Endothelial cell of umbilical vein (primary cell): ENCODE data around the gene EYS. TPM values are rescaled to one million over a fixed set of nuclear protein-coding genes. Genes with fewer than 3 reads are reported as not detected.

ENCODE experiments used
- BruUV-seq: library from RNA; stranded (reverse); fragments of 400-500 nt; replicated peaks from 2 replicates; lab custom pipeline; 2021; lab: Mats Ljungman, UMichigan
- CTCF ChIA-PET: fragments of 300-600, 350-600 bp; sonication (Branson Sonifier 250); formaldehyde crosslinking; loops from one replicate; lab custom pipeline; 2021; ENCODE audit warnings: antibody characterized with exemption, inconsistent platforms; lab: Charles Lee
- POLR2A ChIA-PET: fragments of 300-600, 350-600 bp; sonication (Branson Sonifier 250); formaldehyde crosslinking; loops from one replicate; lab custom pipeline; 2021; ENCODE audit warnings: antibody characterized with exemption, inconsistent platforms; lab: Charles Lee
- DNase-seq: peaks from one replicate; pipeline ENCODE4 v3.0.0-alpha.2; 2011; ENCODE audit warnings: low read depth, low spot score
- FAIRE-seq: peaks from 2 replicates; lab custom pipeline; 2011; peaks lifted over from hg19 to GRCh38; lab: Jason Lieb, UNC
- H2AFZ ChIP-seq: 2 replicates; pipeline ENCODE4 v1.6.0; 2012; ENCODE audit warnings: low read depth, low read length, control low read depth, inconsistent platforms
- H3K27ac ChIP-seq: 2 replicates; pipeline ENCODE4 v1.5.1; 2011; ENCODE audit warnings: low read depth, mild to moderate bottlenecking, control low read depth, low read length, moderate library complexity; ENCODE audit not compliant: insufficient read depth
- H3K27me3 ChIP-seq, 2 experiments: 2 replicates each; pipeline versions ENCODE4 v1.6.0 to v1.6.1; 2011; ENCODE audit warnings: low read length in 2 of 2, mixed read lengths in 1 of 2; ENCODE audit not compliant: control insufficient read depth in 2 of 2, insufficient read depth in 2 of 2
- H3K36me3 ChIP-seq, 2 experiments: 2 replicates in 1 of 2; 3 replicates in 1 of 2; pipeline ENCODE4 v1.5.1; 2011; ENCODE audit warnings: low read length in 2 of 2, mild to moderate bottlenecking in 1 of 2, moderate library complexity in 1 of 2; ENCODE audit not compliant: control insufficient read depth in 2 of 2, insufficient read depth in 2 of 2; ENCODE audit errors: extremely low read depth in 1 of 2
- H3K4me1 ChIP-seq: 3 replicates; pipeline ENCODE4 v1.5.1; 2011; ENCODE audit warnings: mild to moderate bottlenecking, low read length; ENCODE audit not compliant: control insufficient read depth, insufficient read depth; ENCODE audit errors: extremely low read depth
- H3K4me2 ChIP-seq: 2 replicates; pipeline ENCODE4 v1.6.1; 2011; ENCODE audit warnings: low read length, control low read depth, mixed read lengths; ENCODE audit not compliant: insufficient read depth
- H3K4me3 ChIP-seq, 3 experiments: fragments of 200-600 bp in 1 of 3; sonication (generic), shearing (Covaris generic) in 1 of 3; replicated peaks in 1 of 3; 2 replicates each; pipeline ENCODE4 v1.5.1; 2011 to 2016; ENCODE audit warnings: control low read depth in 3 of 3, low read length in 3 of 3, mild to moderate bottlenecking in 2 of 3, inconsistent platforms in 1 of 3, low read depth in 1 of 3, moderate library complexity in 1 of 3; ENCODE audit not compliant: insufficient read depth in 1 of 3
- H3K79me2 ChIP-seq: 2 replicates; pipeline ENCODE4 v1.6.0; 2012; ENCODE audit warnings: low read length, inconsistent platforms; ENCODE audit not compliant: control insufficient read depth, insufficient read depth
- H3K9ac ChIP-seq: replicated peaks from 2 replicates; pipeline ENCODE3; 2011; ENCODE audit warnings: low read length, control low read depth; ENCODE audit not compliant: insufficient read depth; ENCODE audit errors: extremely low read depth
- H3K9me1 ChIP-seq: replicated peaks from 3 replicates; pipeline ENCODE4 v1.6.0; 2011; ENCODE audit warnings: mild to moderate bottlenecking, low read length; ENCODE audit not compliant: control insufficient read depth, insufficient read depth; ENCODE audit errors: extremely low read depth
- H3K9me3 ChIP-seq: replicated peaks from 2 replicates; pipeline ENCODE4 v1.5.1; 2012; ENCODE audit warnings: low read length, inconsistent platforms; ENCODE audit not compliant: control insufficient read depth, insufficient read depth
- H4K20me1 ChIP-seq: replicated peaks from 2 replicates; pipeline ENCODE3; 2011; ENCODE audit warnings: mild to moderate bottlenecking, low read length; ENCODE audit not compliant: control insufficient read depth, insufficient read depth; ENCODE audit errors: extremely low read depth
- CTCF ChIP-seq, 2 donors: IDR thresholded peaks; 1 replicate in 1 of 2; 2 replicates in 1 of 2; pipeline ENCODE4 v1.5.1; 2011; ENCODE audit warnings: low read length in 2 of 2, mild to moderate bottlenecking in 2 of 2, moderate library complexity in 2 of 2, control low read depth in 1 of 2, inconsistent platforms in 1 of 2, low read depth in 1 of 2; ENCODE audit not compliant: insufficient read depth in 1 of 2; ENCODE audit errors: extremely low read depth in 1 of 2
- EZH2 ChIP-seq: IDR thresholded peaks from 2 replicates; pipeline ENCODE4 v1.6.1; 2012; ENCODE audit warnings: borderline replicate concordance, low read depth, mild to moderate bottlenecking, moderate library complexity, low read length, inconsistent platforms; ENCODE audit not compliant: severe bottlenecking
- FOS ChIP-seq: IDR thresholded peaks from 2 replicates; pipeline ENCODE4 v1.6.1; 2011; ENCODE audit warnings: mild to moderate bottlenecking, low read length, moderate library complexity, borderline replicate concordance; ENCODE audit not compliant: insufficient read depth
- GATA2 ChIP-seq: IDR thresholded peaks from 2 replicates; pipeline ENCODE4 v1.7.0; 2011; ENCODE audit warnings: low read depth, mild to moderate bottlenecking, moderate library complexity, mixed read lengths, low read length; ENCODE audit not compliant: insufficient read length, insufficient read depth
- JUN ChIP-seq: IDR thresholded peaks from 2 replicates; pipeline ENCODE4 v1.6.1; 2011; ENCODE audit warnings: borderline replicate concordance, low read depth; ENCODE audit not compliant: insufficient read length, insufficient read depth
- MAX ChIP-seq: IDR thresholded peaks from 2 replicates; pipeline ENCODE4 v1.6.1; 2011; ENCODE audit not compliant: insufficient read depth, insufficient read length
- MYC ChIP-seq: IDR thresholded peaks from one replicate; pipeline ENCODE4 v1.6.1; 2011; ENCODE audit warnings: mild to moderate bottlenecking, low read depth, low read length
- POLR2A ChIP-seq: IDR thresholded peaks from 2 replicates; pipeline ENCODE4 v1.6.1; 2012; ENCODE audit warnings: low read depth, mild to moderate bottlenecking, control low read depth, low read length
- POLR2AphosphoS5 ChIP-seq: IDR thresholded peaks from 2 replicates; pipeline ENCODE4 v1.6.1; 2012; ENCODE audit warnings: low read depth, mild to moderate bottlenecking, control low read depth, low read length, moderate library complexity; ENCODE audit not compliant: insufficient read depth
- dilution Hi-C: fragments of 300-500 bp; cut with MboI; formaldehyde crosslinking; loops from one replicate; pipeline ENCODE4 v1.15.0; 2019; ENCODE audit warnings: low sequenced_read_pairs; ENCODE audit not compliant: extremely low pct_ligation_motif_present
- intact Hi-C: fragments of 100-400 bp; cut with micrococcal nuclease; formaldehyde crosslinking; loops from one replicate; pipeline ENCODE4 v1.10.0; 2022
- polyA plus RNA-seq, 4 experiments: library from polyadenylated mRNA; depleted of rRNA in 3 of 4; stranded (reverse) in 3 of 4; unstranded in 1 of 4; fragments of >200 nt; gene quantifications; 2 replicates each; pipeline versions ENCODE4 v1.2.1 to v1.2.3, GENCODE V29; 2011 to 2012; ENCODE audit warnings: missing spikeins in 1 of 4
- total RNA-seq: library from RNA; stranded (reverse); gene quantifications from 2 replicates; pipeline ENCODE4 v1.2.3, GENCODE V29; 2021

Gene EYS
- total and polyA plus RNA-seq, 2 donors (not counting 3 experiments of a cell fraction or from before 2014, with no cell fraction given), result 0.01 to 0.27 TPM

- CTCF ChIA-PET, result no interaction called here
- FAIRE-seq (no peak), DNase-seq (no peak)
- Histone ChIP-seq H3K9ac (no peak overlapping the region), H4K20me1 (no peaks in the 10 kb centered on the region), H3K79me2 (no peaks in the 10 kb centered on the region), H3K4me2 (no peak overlapping the region), H3K4me3 (no peak overlapping the region), H3K27ac (no peak overlapping the region), H3K36me3 (no peaks in the 10 kb centered on the region), H2AFZ (no peak overlapping the region), H3K9me3 (no peaks in the 10 kb centered on the region), H3K4me1 (no peaks in the 10 kb centered on the region), H3K9me1 (no peaks in the 10 kb centered on the region), H3K27me3 (no peaks in the 10 kb centered on the region)
- POLR2A ChIA-PET, result no interaction called here
- intact Hi-C loops, result no loop called here
- no peak for TF ChIP-seq MAX
- TF ChIP-seq FOS, result no peak
- TF ChIP-seq EZH2, result no peak
- BruUV-seq, result no TSS peak
- dilution Hi-C loops, result no loop called here
Measured at GRCh38 chr6:64185621-64186020, 1521.4 kb downstream of the EYS start.

GRCh38 chr6:64175296-64175695 is 1531.7 kb downstream of the EYS start:
- TF ChIP-seq GATA2 (no peak), POLR2A (no peak), POLR2AphosphoS5 (no peak), FOS (no peak), EZH2 (no peak), MYC (no peak), JUN (no peak), CTCF (IDR thresholded peaks at IDR 0.05; ENCODE audit: extremely low read depth in 1 of 2, insufficient read depth in 1 of 2, low read depth in 1 of 2, low read length in 2 of 2) (no peak), MAX (no peak)
- H3K27me3 ChIP-seq, result no peaks in the 10 kb centered on the region
- no TSS peak for BruUV-seq
- no peaks in the 10 kb centered on the region for H3K36me3 ChIP-seq
- no peaks in the 10 kb centered on the region for H3K4me1 ChIP-seq
- H3K9me1 ChIP-seq, result no peaks in the 10 kb centered on the region
- H3K79me2 ChIP-seq, result no peaks in the 10 kb centered on the region
- H3K9me3 ChIP-seq, result no peaks in the 10 kb centered on the region
- no peaks in the 10 kb centered on the region for H4K20me1 ChIP-seq
- intact Hi-C loops (no loop called here), dilution Hi-C loops (no loop called here)
- H3K4me2 ChIP-seq, result no peak overlapping the region
- ChIA-PET CTCF (no interaction called here), POLR2A (no interaction called here)
- FAIRE-seq (no peak), DNase-seq (no peak)
- no peak overlapping the region for H3K9ac ChIP-seq
- H3K4me3 ChIP-seq, result no peak overlapping the region
- H2AFZ ChIP-seq, result no peak overlapping the region
- no peak overlapping the region for H3K27ac ChIP-seq
